NB4 (cell line): ENCODE data around the gene LDLRAD4.

Experiments
- CTCF ChIP-seq: IDR thresholded peaks from one replicate; pipeline ENCODE4 v1.5.1; 2012; ENCODE audit warnings: low read depth, low read length
- MAX ChIP-seq: IDR thresholded peaks from 2 replicates; pipeline ENCODE4 v1.6.1; 2011; ENCODE audit warnings: low read depth, low read length
- MYC ChIP-seq: IDR thresholded peaks from 2 replicates; pipeline ENCODE4 v1.6.1; 2011; ENCODE audit warnings: low read depth, low read length
- POLR2A ChIP-seq: IDR thresholded peaks from 2 replicates; pipeline ENCODE4 v1.6.1; 2011; ENCODE audit warnings: mild to moderate bottlenecking; ENCODE audit not compliant: insufficient read length; ENCODE audit errors: extremely low read depth

GRCh38 chr18:13372531-13372951, 154.0 kb downstream of the LDLRAD4 start:
- TF ChIP-seq POLR2A (no peak), CTCF (no peak), MYC (no peak), MAX (no peak)
